GM20431 (cell line): ENCODE measurements around the gene OAT.
"Not testable (repeated sequence)": the region's sequence is repeated elsewhere in the genome, so short reads cannot be mapped to it uniquely, and the experiment has no call there.

Experiments
- in situ Hi-C: fragments of 300-500 bp; cut with MseI, MboI; formaldehyde crosslinking; loops from one replicate; pipeline ENCODE4 v1.15.0; 2020; ENCODE audit warnings: low sequenced_read_pairs; ENCODE audit not compliant: unreplicated experiment

OAT gene

GRCh38 chr10:124448696-124449169, 30.0 kb upstream of the OAT start:
- in situ Hi-C loops, result no loop called here

- in situ Hi-C loops, result no loop called here
These were observed 29.2 kb upstream of the OAT start for GRCh38 chr10:124447751-124448466.

GRCh38 chr10:124446830-124447750, 28.4 kb upstream of the OAT start:
- in situ Hi-C loops, result no loop called here

- in situ Hi-C loops, result not testable (repeated sequence)
These were observed 23.0 kb upstream of the OAT start for GRCh38 chr10:124441694-124442093.

GRCh38 chr10:124436191-124436638, 17.5 kb upstream of the OAT start:
- in situ Hi-C loops, result no loop called here

- in situ Hi-C loops, result not testable (repeated sequence)
These were observed 17.0 kb upstream of the OAT start for GRCh38 chr10:124435683-124436082.

GRCh38 chr10:124433461-124433860, 14.7 kb upstream of the OAT start:
- in situ Hi-C loops, result no loop called here

- in situ Hi-C loops, result no loop called here
These were observed 11.4 kb upstream of the OAT start for GRCh38 chr10:124430077-124430476.

GRCh38 chr10:124429576-124429975, 10.9 kb upstream of the OAT start:
- in situ Hi-C loops, result no loop called here

GRCh38 chr10:124428207-124428777, 9.6 kb upstream of the OAT start:
- in situ Hi-C loops, result no loop called here

GRCh38 chr10:124425227-124425962, 6.7 kb upstream of the OAT start:
- in situ Hi-C loops, result no loop called here

- in situ Hi-C loops, result no loop called here
These were observed 5.1 kb upstream of the OAT start for GRCh38 chr10:124423813-124424212.

- in situ Hi-C loops, result no loop called here
These were observed 4.0 kb upstream of the OAT start for GRCh38 chr10:124422742-124423141.

- in situ Hi-C loops, result no loop called here
These were observed 1.5 kb upstream of the OAT start for GRCh38 chr10:124420254-124420653.

- in situ Hi-C loops, result no loop called here
These were observed 912 bp upstream of the OAT start for GRCh38 chr10:124419635-124420034.

GRCh38 chr10:124417895-124418725, 613 bp downstream of the OAT start:
- in situ Hi-C loops, result no loop called here

- in situ Hi-C loops, result no loop called here
These were observed 2.0 kb downstream of the OAT start for GRCh38 chr10:124416733-124417132.

GRCh38 chr10:124415210-124415609, 3.5 kb downstream of the OAT start:
- in situ Hi-C loops, result no loop called here

- in situ Hi-C loops, result no loop called here
These were observed 4.6 kb downstream of the OAT start for GRCh38 chr10:124414076-124414475.
